PFSK-1 (cell line): ENCODE results near the gene RPS6KA5.

Experiments
- POLR2AphosphoS5 ChIP-seq: IDR thresholded peaks from 2 replicates; pipeline ENCODE4 v1.6.1; 2012; ENCODE audit warnings: low read depth, mild to moderate bottlenecking, control low read depth, low read length, moderate library complexity
- TAF1 ChIP-seq: IDR thresholded peaks from 2 replicates; pipeline ENCODE4 v1.6.1; 2012; ENCODE audit warnings: low read length, control low read depth, borderline replicate concordance; ENCODE audit not compliant: insufficient read depth

DNA sequence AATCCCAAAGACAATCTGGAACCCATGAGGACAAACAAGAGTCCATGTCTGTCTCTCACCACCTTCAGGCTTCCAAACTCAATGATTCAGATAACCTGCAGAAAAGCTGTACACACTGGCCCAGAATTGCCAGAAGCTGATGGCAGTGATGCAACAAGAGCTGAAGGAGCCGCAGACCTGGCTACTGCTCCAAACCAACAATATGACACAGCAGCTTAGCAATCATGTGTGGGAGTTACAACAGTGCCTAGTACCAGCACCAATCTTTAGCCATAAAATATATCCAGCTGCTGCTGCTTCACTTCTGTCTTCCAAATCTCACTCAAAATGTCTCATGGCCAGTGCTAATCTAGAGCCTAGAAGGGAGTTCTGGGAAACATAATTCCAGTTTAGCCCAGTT lies 22.0 kb downstream of the RPS6KA5 start:
- no peak for TF ChIP-seq POLR2AphosphoS5
- no peak for TF ChIP-seq TAF1
